Measurements from ENCODE around the gene THRAP3. TPM values are rescaled to one million over a fixed set of nuclear protein-coding genes. Genes with fewer than 3 reads are reported as not detected.

Gene THRAP3, protein sequence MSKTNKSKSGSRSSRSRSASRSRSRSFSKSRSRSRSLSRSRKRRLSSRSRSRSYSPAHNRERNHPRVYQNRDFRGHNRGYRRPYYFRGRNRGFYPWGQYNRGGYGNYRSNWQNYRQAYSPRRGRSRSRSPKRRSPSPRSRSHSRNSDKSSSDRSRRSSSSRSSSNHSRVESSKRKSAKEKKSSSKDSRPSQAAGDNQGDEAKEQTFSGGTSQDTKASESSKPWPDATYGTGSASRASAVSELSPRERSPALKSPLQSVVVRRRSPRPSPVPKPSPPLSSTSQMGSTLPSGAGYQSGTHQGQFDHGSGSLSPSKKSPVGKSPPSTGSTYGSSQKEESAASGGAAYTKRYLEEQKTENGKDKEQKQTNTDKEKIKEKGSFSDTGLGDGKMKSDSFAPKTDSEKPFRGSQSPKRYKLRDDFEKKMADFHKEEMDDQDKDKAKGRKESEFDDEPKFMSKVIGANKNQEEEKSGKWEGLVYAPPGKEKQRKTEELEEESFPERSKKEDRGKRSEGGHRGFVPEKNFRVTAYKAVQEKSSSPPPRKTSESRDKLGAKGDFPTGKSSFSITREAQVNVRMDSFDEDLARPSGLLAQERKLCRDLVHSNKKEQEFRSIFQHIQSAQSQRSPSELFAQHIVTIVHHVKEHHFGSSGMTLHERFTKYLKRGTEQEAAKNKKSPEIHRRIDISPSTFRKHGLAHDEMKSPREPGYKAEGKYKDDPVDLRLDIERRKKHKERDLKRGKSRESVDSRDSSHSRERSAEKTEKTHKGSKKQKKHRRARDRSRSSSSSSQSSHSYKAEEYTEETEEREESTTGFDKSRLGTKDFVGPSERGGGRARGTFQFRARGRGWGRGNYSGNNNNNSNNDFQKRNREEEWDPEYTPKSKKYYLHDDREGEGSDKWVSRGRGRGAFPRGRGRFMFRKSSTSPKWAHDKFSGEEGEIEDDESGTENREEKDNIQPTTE
- polyA plus RNA-seq (2011; rRNA removed): 76.0 and 76.5 TPM in 2 replicates
- polyA minus RNA-seq (2011; rRNA and poly(A)+ RNA removed): 85.5 and 111 TPM in 2 replicates

DNA sequence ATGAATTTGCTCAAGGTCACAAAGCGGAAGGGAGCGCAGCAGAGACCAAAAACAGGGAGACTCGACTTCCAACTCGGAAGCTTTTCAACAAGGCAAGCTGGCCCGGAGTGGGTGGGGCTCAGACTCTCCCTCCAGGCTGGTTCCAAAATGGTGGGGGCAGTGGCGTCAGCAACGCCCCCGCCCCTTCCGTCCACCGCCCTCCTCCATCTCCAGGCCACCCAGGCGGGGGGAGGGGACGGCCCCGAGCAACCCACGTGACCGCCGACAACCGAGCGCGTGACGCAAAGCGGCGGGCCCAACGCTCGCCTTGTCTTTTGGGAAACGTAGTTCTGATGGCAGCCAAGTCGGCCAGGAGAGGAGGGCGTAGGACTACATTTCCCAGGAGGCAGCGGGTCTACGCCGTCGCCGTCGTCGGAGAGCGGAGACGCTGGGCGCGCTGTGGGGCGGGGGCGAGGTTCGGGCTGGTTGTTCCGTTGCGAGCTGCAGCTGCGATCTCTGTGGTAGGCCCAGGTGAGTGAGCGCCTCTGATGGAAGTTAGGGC is at the start of gene THRAP3:
Gene THRAP3 (plus strand): TSS at position 448 of the 541 bp plus-strand sequence. CDS start 58,121 bp downstream, outside the sequence.
- CTCF ChIA-PET: interaction anchor here (1.1 to 2.2 kb wide), 9 partner anchors 13 to 124 kb away, joined by 4 to 16 read pairs (median 7); partner anchors contain the start of gene TRAPPC3
- DNase-seq (ENCODE audit: low read depth, low spot score): peak; percentile 98
- TF ChIP-seq, protein P1, sequence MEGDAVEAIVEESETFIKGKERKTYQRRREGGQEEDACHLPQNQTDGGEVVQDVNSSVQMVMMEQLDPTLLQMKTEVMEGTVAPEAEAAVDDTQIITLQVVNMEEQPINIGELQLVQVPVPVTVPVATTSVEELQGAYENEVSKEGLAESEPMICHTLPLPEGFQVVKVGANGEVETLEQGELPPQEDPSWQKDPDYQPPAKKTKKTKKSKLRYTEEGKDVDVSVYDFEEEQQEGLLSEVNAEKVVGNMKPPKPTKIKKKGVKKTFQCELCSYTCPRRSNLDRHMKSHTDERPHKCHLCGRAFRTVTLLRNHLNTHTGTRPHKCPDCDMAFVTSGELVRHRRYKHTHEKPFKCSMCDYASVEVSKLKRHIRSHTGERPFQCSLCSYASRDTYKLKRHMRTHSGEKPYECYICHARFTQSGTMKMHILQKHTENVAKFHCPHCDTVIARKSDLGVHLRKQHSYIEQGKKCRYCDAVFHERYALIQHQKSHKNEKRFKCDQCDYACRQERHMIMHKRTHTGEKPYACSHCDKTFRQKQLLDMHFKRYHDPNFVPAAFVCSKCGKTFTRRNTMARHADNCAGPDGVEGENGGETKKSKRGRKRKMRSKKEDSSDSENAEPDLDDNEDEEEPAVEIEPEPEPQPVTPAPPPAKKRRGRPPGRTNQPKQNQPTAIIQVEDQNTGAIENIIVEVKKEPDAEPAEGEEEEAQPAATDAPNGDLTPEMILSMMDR (IDR thresholded peaks at IDR 0.05; ENCODE audit: low read depth, low read length): no peak
- Histone ChIP-seq H3K9me3 (ENCODE audit: control insufficient read depth, insufficient read depth, low read length) (no peaks in the 10 kb centered on the region), H3K4me3 (ENCODE audit: low read depth, low read length) (peak within 1 kb of the TSS; percentile 97), H3K27ac (ENCODE audit: low read depth, low read length) (peak within 1 kb of the TSS; percentile 94), H3K27me3 (ENCODE audit: control insufficient read depth, insufficient read depth, low read length) (no peaks in the 10 kb centered on the region)
- POLR2A ChIA-PET: interaction anchor here (0.5 to 2.7 kb wide), 20 partner anchors 12 to 140 kb away, joined by 3 to 17 read pairs (median 4); partner anchors contain the start of genes MAP7D1, TEKT2 and TRAPPC3

DNA sequence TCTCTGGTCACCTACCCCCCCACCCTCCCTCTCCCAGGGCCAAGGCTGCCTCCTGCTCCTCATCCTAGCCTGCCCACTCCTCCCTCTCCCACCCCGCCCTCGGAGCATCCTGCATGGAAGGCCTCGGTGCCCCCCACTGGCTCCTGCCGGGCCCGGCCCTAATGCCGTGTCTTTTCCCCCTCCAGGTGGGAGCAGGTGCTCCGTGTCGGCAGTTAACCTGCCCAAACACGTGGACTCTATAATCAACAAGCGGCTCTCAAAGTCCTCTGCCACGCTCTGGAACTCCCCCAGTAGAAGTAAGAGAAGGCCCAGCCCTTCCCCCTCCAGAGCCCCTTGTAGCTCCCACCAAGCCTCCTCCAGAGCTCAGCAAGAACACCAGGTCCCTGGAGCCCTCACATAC is 49.5 kb upstream of the THRAP3 start:
- no peak overlapping the region for H3K27ac ChIP-seq (ENCODE audit: low read depth, low read length)
- ChIA-PET CTCF (no interaction called here), POLR2A (no interaction called here)
- DNase-seq (ENCODE audit: low read depth, low spot score): no peak
- H3K4me3 ChIP-seq (ENCODE audit: low read depth, low read length): no peak overlapping the region
- no peaks in the 10 kb centered on the region; the same call in 1 of the 2 replicates for H3K9me3 ChIP-seq (ENCODE audit: control insufficient read depth, insufficient read depth, low read length)
- H3K27me3 ChIP-seq (ENCODE audit: control insufficient read depth, insufficient read depth, low read length): no peaks in the 10 kb centered on the region
- TF ChIP-seq, protein P1 (IDR thresholded peaks at IDR 0.05; ENCODE audit: low read depth, low read length): no peak

DNA sequence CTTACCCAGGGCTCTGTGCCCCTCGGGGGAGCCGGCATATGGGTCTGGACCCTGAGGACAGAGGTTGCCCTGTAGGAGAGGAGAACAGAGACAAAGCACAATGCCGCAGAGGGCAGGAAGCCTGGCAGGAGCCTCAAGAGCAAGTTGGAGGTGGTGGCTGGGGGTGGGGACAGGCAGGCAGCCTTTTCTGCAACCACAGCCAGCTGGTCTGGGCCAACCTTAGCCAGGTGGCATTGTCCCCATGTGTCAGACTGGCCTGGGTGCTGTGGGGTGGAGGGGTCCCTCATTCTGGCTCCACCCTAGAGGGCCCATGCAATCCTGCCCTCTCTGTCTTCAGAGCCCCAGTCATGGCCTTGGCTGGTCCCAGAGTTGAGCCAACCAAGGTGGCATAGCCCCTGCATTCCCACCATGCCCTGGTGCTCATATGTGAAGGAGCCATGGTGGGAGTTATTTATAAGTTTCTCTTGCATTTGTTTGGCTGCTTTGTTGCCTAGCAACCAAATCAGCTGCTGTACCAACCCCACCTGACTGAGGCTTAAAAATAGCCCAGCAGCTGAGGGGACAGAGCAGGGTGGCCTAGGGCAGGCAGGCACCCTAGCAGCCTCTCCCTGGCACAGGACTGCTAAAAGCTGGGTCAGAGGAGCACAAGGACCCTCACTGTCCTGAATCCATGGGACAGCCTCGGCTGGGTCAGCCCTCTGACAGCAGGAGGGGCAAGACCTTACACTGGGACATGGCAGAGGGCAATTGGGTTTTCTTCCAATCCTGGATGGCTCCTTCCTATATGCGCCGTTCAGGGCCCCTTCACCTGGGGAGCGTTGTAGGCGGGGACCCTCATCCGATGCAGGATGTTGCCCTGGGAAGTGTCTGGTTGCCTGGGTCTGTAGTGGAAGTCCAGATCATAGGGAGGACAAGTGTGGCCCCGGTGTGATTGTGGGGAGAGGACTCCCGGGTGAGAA is 48.8 kb upstream of the THRAP3 start:
- CTCF ChIA-PET: no interaction called here
- H3K27ac ChIP-seq (ENCODE audit: low read depth, low read length): peak overlapping the region; percentile 21

More for the DNA sequence above, 48.8 kb upstream of the THRAP3 start:
- POLR2A ChIA-PET: no interaction called here
- H3K27me3 ChIP-seq (ENCODE audit: control insufficient read depth, insufficient read depth, low read length): no peaks in the 10 kb centered on the region
- no peak for DNase-seq (ENCODE audit: low read depth, low spot score)
- no peaks in the 10 kb centered on the region; the same call in 1 of the 2 replicates for H3K9me3 ChIP-seq (ENCODE audit: control insufficient read depth, insufficient read depth, low read length)
- no peak overlapping the region for H3K4me3 ChIP-seq (ENCODE audit: low read depth, low read length)
- TF ChIP-seq, protein P1 (IDR thresholded peaks at IDR 0.05; ENCODE audit: low read depth, low read length): no peak
